GM13976 (cell line): ENCODE measurements around the gene RER1.

Experiments used
- DNase-seq: peaks from one replicate; pipeline ENCODE4 v3.0.0; 2012; ENCODE audit warnings: low spot score
- CTCF ChIP-seq: IDR thresholded peaks from 2 replicates; pipeline ENCODE4 v1.5.1; 2012; ENCODE audit warnings: borderline replicate concordance, mild to moderate bottlenecking; ENCODE audit not compliant: insufficient read depth; ENCODE audit errors: extremely low read depth, missing control alignments, control extremely low read depth
- in situ Hi-C: fragments of 300-500 bp; cut with MboI; formaldehyde crosslinking; loops from one replicate; pipeline ENCODE4 v1.12.0; 2022; ENCODE audit warnings: low sequenced_read_pairs, mixed read lengths, inconsistent platforms; ENCODE audit not compliant: unreplicated experiment

RER1 gene

GRCh38 chr1:2441746-2442145 lies 50.1 kb downstream of the RER1 start:
- in situ Hi-C loops: no loop called here
- DNase-seq: no peak
- no peak for TF ChIP-seq CTCF

GRCh38 chr1:2442661-2443060 lies 51.0 kb downstream of the RER1 start:
- no peak for TF ChIP-seq CTCF
- in situ Hi-C loops: no loop called here

GRCh38 chr1:2443277-2444137 lies 51.9 kb downstream of the RER1 start:
- in situ Hi-C loops: no loop called here
- no peak for TF ChIP-seq CTCF
- DNase-seq: no peak

More at GRCh38 chr1:2442661-2443060, 51.0 kb downstream of the RER1 start:
- DNase-seq: no peak

GRCh38 chr1:2444138-2444591 lies 52.5 kb downstream of the RER1 start:
- no peak for TF ChIP-seq CTCF
- DNase-seq: no peak
- in situ Hi-C loops: no loop called here

GRCh38 chr1:2445162-2445822 lies 53.7 kb downstream of the RER1 start:
- in situ Hi-C loops: no loop called here
- no peak for TF ChIP-seq CTCF
- no peak for DNase-seq

GRCh38 chr1:2445823-2446215 lies 54.2 kb downstream of the RER1 start:
- TF ChIP-seq CTCF: no peak
- no peak for DNase-seq
- in situ Hi-C loops: no loop called here
